HT1080 (cell line): Measurements from ENCODE around the gene MRPL22. TPM values are rescaled to one million over a fixed set of nuclear protein-coding genes. Genes with fewer than 3 reads are reported as not detected.
"Not testable (repeated sequence)": the region's sequence is repeated elsewhere in the genome, so short reads cannot be mapped to it uniquely, and the experiment has no call there.

Experiments used
- DNase-seq: peaks from one replicate; pipeline ENCODE4 v3.0.0-alpha.2; 2015; ENCODE audit warnings: low read depth
- polyA plus RNA-seq, 2 experiments: library from polyadenylated mRNA; depleted of rRNA; stranded (reverse); fragments of >200 nt; gene quantifications; 2 replicates each; pipeline ENCODE4 v1.2.3, GENCODE V29; 2015
- total RNA-seq: library from RNA; depleted of rRNA; stranded (reverse); fragments of >200 nt; shearing (Covaris generic); gene quantifications from 2 replicates; pipeline ENCODE4 v1.2.3, GENCODE V29; 2014; rRNA removed

Gene MRPL22
- 34.0 and 39.7 TPM in 2 replicates for total RNA-seq
- polyA plus RNA-seq (2015; cell fraction: cytosol; rRNA removed): 27.7 and 41.9 TPM in 2 replicates
- polyA plus RNA-seq (2015; cell fraction: nucleus; rRNA removed): 16.8 and 36.2 TPM in 2 replicates

GRCh38 chr5:154940772-154941620 is at the start of gene MRPL22:
Gene MRPL22 (plus strand): TSS chr5:154941073. CDS start chr5:154941111, 38 bp downstream.
- DNase-seq: peak; percentile 88

GRCh38 chr5:154892369-154892771 is 48.5 kb upstream of the MRPL22 start:
- peak; percentile 40 for DNase-seq

- DNase-seq: no peak
These were observed 47.5 kb upstream of the MRPL22 start for GRCh38 chr5:154893381-154893780.

GRCh38 chr5:154895606-154896561 is 45.0 kb upstream of the MRPL22 start:
- no peak for DNase-seq

GRCh38 chr5:154896562-154897165 is 44.2 kb upstream of the MRPL22 start:
- DNase-seq: no peak

- DNase-seq: no peak
These were observed 42.7 kb upstream of the MRPL22 start for GRCh38 chr5:154898210-154898609.

- no peak for DNase-seq
These were observed 41.6 kb upstream of the MRPL22 start for GRCh38 chr5:154899151-154899816.

GRCh38 chr5:154900066-154900465 is 40.8 kb upstream of the MRPL22 start:
- DNase-seq: no peak

- no peak for DNase-seq
These were observed 39.6 kb upstream of the MRPL22 start for GRCh38 chr5:154901276-154901675.

- no peak for DNase-seq
These were observed 39.0 kb upstream of the MRPL22 start for GRCh38 chr5:154901913-154902312.

GRCh38 chr5:154905601-154906000 is 35.3 kb upstream of the MRPL22 start:
- not testable (repeated sequence) for DNase-seq

GRCh38 chr5:154916874-154917273 is 24.0 kb upstream of the MRPL22 start:
- no peak for DNase-seq

- DNase-seq: no peak
These were observed 23.1 kb upstream of the MRPL22 start for GRCh38 chr5:154917757-154918156.

GRCh38 chr5:154923441-154924430 is 17.1 kb upstream of the MRPL22 start:
- DNase-seq: no peak

GRCh38 chr5:154933537-154933936 is 7.3 kb upstream of the MRPL22 start:
- DNase-seq: no peak

- DNase-seq: no peak
These were observed 6.0 kb upstream of the MRPL22 start for GRCh38 chr5:154934881-154935280.

- no peak for DNase-seq
These were observed 3.6 kb upstream of the MRPL22 start for GRCh38 chr5:154937186-154937717.

GRCh38 chr5:154937718-154938466 is 3.0 kb upstream of the MRPL22 start, which contains the start of gene GEMIN5:
Gene GEMIN5 (minus strand): TSS chr5:154938211. CDS start chr5:154938133, 78 bp downstream.
- peak; percentile 88 for DNase-seq
